ENCODE results near the gene PFN3.
"Not testable (repeated sequence)": the region's sequence is repeated elsewhere in the genome, so short reads cannot be mapped to it uniquely, and the experiment has no call there.

PFN3 gene

DNA sequence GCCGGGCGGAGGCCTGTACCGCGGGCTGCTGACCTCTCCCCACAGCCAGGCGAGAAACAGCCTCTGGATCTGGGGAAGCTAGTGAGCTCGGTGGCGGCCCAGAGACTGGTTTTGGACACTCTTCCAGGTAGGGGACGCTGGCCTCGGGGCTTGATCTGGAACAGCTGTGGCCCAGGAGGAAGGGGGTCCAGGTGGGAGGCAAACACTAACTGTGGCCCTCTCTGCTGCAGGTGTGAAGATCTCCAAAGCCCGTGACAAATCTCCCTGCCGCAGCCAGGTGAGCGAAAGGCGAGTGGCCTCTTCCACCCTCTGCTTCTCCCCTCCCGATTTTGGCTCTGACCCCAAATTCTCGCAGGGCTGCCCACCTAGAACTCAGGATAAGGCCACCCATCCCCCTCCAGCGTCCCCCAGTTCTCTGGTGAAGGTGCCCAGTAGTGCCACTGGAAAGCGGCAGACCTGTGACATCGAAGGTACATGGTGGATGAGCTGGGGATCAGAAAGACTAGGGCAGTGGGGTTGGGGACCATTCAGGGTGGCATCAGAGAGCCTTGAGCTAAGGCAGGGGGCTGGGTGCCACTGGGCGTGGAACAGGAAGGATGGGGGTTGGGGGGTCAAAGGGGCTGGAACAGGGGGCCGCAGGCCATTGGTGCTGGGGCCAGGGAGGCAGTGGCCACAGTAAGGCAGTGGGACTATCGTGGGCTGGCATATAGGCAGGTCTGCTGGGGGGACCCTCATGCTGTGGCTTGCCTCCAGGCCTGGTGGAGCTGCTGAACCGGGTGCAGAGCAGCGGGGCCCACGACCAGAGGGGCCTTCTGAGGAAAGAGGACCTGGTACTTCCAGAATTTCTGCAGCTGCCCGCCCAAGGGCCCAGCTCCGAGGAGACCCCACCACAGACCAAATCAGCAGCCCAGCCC lies 29.1 kb downstream of the PFN3 start:
- DNase-seq: no peak

DNA sequence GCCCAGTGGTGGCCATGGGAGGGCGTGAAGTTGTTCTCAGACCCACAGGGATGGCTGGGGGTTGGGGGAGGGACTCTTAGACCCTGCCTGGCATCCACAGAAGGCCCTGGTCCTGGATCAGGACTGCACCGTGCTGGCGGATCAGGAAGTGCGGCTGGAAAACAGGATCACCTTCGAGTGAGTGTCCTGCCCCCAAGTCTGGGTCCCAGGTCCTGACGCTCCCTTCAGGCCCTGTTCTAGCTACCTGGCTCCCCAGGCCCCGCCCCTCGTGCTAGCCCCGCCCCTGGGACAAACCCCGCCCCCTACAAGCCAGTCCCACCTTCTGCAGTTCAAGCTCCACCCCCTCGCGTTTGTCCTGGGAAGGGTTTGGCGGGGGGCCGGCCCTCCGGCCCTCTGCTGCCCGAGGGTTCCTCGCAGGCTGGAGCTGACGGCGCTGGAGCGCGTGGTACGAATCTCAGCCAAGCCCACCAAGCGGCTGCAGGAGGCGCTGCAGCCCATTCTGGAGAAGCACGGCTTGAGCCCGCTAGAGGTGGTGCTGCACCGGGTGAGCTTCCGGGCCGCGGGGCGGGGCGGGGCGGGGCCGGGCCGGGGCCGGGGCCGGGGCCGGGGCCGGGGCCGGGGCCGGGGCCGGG lies 29.9 kb downstream of the PFN3 start:
- no peak for DNase-seq

DNA sequence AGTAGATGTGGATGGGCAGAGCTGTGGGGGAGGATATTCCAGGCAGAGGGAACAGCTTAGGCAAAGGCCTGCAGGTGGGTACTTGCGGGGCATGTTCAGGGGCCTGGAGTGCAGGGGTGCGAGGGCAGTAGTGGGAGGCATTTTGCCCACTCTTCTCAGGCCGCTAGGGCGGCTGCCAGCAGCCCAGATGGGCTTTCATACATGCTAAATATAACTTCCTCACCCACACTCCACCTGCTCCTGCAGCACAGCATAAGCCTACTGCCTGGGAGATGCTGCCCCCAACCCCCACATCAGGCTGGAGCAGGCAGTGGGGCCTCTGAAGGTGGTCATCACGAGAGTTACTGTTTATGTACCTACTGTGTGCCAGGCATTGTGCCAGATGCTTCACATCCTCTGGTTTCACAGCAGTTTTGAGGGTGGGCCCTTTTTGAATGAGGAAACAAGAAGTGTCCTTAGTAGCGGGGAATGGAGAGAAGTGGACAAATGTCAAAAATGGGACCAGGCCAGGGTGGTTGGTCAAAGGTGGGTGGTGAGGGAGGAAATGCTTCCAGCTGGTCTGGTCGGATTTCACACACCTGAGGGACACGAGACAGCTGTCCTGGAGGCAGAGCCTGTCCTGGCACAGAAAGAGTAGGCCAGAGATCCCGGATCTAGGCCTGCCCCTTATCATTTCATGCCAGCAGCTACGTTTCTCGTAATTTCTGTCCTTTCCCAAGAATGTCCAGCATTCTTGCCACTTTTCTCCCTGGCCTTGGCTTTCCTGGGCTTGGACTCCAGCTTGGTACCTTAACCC lies 30.6 kb downstream of the PFN3 start:
- DNase-seq: no peak

DNA sequence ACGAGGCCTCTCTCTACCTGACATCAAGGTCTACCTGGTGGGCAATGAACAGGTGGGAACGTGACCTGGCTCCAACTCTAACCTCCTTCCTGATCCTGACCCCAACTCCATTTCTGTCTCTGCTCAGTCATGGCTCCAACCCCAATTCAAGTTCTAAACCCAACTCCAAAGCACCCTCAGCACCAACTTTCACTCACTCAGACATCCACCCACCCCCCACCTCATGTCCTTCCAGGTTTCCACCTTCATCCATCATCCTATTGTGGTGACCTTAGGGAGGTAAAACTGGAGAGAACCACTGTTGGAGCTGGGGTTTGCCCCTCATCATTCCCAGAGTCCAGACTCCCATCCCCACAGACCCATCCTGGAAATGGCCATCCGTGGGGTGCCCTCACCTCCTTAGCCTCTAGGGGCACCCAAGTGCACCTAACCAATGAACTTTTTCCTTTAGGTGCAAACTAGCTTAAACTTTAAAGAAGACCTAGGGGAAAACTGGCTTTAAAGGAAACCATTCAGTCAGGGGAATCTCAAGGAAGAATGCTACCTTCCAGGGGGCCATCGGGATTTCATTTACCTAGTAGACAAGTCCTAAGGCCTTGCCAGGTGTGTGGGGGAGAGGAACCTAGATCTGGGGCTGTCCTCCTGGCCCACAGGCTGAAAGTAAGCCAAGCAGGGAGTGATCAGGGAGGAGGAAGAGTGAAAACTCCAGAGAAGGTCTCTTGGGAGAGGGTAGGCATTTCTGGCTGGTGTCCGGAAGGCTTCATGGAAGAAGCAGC lies 31.4 kb downstream of the PFN3 start:
- DNase-seq: peak; percentile 35

DNA sequence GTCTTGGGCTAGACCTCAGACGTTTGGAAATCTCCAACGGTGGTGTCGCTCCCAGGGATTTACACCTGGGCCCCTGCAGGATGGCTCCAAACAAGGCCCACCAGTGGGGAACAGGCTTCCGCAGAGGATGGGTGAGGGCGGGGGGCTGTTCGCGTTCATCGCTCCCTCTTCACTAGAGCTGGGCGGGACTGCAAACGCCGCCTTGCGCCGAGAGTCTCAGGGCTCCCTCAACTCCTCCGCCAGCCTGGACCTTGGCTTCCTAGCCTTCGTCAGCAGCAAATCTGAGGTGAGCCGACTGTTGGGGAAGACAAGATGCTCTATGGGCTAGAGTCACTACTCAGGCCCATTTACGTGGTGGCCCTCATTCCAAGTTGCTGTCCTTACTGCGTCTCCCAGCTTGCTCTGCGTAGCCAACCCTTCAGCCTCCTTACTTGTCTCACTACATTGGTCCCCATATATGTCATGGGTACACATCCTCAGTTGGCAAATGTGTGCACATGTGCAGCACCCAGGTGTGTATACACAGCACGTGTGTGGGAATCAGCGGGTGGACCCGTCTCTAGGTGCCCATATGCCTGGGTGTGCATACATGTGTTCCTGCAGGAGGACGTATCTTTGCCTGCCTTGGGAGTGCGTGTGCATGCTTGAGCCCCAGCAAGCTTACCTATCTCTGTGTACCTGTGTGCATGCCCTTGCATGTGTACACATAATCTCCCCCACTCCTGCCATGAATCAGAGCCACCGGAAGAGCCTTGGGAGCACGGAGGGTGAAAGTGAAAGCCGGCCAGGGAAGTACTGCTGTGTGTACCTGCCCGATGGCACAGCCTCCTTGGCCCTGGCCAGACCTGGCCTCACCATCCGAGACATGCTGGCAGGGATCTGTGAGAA lies 32.2 kb downstream of the PFN3 start:
- DNase-seq: no peak

- no peak for DNase-seq
Measured at GRCh38 chr5:177367323-177367848, 33.1 kb downstream of the PFN3 start.

DNA sequence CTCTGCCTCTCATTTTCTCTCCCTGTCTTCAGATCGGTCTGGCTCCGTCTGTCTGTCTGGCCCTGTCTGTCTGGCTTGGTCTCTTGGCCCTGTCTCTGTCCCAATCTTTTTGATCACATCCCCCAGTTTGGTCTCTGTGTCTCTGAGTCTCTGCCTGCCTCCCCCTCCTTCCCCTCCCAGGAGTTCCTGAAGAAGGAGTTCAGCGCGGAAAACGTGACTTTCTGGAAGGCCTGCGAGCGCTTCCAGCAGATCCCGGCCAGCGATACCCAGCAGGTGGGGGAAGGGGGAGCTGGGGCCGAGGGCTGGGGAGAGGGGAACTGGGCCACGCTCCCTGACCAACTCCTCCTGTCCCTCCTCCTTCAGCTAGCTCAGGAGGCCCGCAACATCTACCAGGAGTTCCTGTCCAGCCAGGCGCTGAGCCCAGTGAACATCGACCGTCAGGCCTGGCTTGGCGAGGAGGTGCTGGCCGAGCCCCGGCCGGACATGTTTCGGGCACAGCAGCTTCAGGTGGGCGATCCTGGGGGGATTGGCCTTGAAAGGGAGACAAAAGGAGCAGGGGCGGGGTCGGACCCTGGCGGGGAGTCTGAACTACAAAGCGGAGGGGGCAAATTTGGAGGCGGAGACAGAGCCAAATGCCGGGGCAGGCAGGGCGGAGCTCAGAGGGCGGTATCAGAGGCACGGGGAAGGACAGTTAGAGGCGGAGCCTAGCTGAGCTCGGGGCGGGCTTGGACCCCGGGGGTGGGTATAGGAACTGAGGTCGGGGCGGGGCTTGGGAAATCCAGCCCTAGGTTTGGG lies 33.7 kb downstream of the PFN3 start:
- no peak for DNase-seq

DNA sequence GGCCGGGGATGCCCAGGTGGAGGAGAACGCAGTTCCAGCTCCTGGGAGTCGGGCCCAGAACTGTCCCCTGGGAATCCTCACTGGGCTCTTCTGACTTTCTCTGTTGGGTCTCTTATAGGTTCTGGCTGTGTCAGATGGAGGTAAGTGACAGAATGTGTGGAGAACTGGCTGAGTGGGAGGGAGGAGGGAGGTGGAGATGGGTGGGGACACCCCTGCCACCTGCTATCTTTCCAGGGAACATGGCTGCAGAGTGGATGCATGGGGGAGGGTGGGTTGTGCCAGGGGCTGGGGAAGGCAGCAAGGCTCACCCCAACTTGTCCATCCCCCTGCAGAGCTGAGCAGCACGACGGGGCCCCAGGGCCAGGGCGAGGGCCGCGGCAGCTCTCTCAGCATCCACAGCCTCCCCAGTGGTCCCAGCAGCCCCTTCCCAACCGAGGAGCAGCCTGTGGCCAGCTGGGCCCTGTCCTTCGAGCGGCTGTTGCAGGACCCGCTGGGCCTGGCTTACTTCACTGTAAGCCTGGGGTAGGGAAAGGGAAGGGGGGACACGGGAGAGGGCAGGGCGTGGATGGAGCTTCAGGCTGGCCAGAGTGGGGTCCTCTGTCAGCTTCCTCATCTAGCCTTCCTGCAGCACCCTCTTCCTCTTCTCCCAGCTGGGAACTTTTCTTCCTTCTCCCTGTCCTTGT lies 34.5 kb downstream of the PFN3 start:
- DNase-seq: no peak

DNA sequence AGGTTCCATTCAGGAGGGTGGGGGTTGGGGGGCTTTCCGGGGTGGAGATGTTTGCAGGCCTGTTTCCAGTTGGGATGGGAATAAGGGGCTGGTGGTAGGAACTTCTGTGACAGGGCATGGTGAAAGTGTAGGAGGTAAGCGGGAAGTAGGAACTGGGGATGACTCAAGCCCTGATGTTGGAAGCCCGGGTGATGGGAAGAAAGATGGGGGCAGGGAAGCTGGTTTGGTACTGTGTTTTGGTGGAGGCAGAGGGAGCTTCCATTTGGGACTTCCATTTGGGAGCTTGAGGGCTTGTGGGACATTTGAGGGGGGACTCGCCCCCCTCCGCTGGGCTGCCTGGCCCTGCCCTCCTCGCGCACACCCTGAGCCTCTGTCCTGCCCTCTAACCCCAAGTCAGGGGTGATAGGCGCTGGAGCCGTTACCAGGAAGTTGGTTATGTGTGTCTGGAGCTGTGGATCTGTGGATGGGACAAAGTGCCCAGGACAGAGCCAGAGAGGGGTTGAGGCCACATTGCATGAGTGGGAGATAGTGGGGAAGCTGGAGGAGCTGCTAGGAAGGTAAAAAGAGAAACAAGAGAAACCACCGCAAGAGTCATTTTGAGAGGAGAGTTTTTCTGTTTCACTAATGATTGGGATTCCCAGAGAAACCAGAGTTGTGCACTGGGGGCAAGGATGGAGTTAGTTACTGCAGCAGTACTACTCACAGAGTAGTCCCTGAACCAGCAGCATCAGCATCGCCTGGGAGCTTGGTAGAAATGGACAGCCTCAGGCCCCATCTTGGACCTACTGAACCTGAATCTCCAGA lies 36.1 kb downstream of the PFN3 start:
- no peak for DNase-seq

DNA sequence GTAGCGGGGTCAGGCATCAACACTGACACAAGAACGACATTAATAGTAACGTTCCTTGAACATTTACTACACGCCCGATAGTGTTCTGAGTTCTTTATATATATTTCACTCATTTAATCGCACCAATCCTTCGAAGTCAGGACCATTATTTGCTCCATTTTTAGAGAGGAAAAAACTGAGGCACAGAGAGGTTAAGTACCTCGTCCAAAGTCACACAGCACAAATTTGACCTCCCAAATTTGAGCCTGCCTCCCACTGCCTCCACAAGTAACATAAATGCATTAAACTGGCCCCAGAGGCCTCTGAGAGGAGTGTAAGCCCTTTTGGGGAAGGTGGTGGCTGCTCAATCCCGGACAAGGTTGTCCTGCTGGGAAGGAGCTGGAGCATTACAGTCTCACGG lies 36.9 kb downstream of the PFN3 start:
- no peak for DNase-seq

GRCh38 chr5:177362610-177363507 lies 37.6 kb downstream of the PFN3 start:
- DNase-seq: peak; percentile 70

DNA sequence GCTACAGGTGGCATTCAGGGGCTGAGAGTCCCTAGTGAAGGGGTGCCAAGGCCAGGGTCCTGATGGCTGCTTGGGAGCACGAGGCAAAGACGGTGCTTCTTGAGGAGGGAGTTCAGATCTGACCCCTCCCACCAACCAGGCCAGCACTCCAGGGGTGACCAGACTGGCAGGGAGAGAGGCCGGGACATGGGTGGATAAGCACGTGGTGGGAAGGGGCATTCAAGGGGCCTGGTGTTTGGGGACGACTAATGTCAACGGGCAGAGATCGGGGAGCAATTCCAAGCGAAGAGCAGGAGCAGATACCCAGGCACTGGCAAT lies 38.2 kb downstream of the PFN3 start:
- no peak for DNase-seq

GRCh38 chr5:177361418-177362291 lies 38.8 kb downstream of the PFN3 start:
- no peak for DNase-seq

DNA sequence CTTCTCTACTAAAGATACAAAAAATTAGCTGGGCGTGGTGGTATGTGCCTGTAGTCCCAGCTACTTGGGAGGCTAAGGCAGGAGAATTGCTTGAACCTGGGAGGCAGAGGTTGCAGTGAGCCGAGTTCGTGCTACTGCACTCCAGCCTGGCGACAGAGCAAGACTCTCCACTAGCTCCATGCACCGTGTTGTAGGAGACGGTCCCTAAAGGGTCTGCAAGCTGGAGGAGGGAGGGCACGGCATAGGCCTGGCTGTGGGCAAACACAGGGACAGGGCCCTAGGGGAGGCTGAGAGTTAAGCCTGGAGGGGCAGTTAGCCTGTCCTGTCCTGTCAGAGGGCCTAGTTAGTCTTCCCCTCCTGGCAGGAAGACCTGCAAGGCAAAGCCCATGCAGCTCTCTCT lies 39.7 kb downstream of the PFN3 start:
- not testable (repeated sequence) for DNase-seq

DNA sequence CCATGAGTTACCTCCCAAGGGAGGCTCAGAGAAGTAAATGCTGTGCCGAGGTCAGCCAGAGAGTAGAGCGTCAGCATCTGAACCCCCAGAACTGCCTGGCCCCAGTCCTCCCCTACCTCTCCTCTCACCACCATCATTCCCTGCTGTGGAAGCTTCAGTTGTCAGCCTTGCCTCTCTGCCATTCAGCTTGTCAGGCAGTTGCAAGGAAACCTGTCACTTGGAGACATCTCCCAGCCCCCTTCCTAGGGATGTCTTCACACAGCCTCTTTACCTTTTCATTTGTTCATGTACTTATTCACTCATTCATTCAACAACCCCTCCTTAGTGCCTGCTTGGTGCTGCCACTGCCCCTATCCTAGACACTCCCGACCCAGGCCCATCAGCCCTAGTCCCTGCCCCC lies 40.6 kb downstream of the PFN3 start:
- no peak for DNase-seq

DNA sequence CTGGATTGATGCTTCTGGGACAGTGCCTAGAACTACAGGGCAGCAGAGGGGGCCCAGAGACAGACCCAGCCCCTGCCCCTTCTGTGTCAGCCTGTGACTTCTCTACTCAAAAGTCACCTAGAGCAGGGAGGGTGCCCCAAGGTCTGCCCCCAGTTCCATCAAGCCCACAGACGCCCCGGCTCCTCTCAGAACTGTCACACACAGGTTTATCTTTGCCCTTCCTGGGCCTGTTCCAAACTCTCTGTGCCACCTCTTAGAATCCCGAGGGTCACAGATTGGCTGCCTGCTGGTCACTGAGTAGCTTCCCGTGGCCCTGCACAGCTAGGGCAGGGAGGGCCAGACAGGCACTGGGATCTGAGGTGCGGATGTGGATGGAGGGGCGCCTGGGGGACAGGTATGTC lies 41.0 kb downstream of the PFN3 start:
- no peak for DNase-seq

DNA sequence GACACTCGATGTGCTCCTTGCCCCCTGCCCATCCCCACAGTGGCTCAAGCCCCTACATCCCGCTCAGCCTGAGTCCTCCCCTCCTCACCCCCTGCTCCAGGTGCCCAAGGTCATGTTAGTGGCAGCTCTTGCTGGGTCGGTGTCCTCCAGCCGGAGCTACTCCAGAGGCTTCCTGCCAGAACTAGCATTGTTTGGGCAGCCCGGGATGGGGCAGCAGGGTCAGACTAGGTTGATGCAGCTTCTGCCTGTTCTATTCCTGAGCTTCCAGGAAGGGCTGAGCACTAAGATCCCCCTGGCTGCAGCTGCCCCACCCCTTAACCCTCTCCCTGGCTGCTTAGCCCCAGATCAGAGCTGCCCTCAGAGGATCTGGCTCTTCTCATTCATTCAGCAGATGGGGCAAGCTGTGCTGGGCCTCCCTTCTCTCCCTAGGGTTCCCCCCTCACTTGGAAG lies 42.1 kb downstream of the PFN3 start:
- no peak for DNase-seq

Data from activated CD8-positive, alpha-beta memory T cell treated with anti-CD3 and anti-CD28 coated beads, Interleukin-2, amount 50 U/mL, for 4 hours (primary cell).